GM23248 (cell line): Measurements from ENCODE around the gene PIK3R1. TPM values are rescaled to one million over a fixed set of nuclear protein-coding genes. Genes with fewer than 3 reads are reported as not detected.

Experiments
- DNase-seq: peaks from one replicate; pipeline ENCODE4 v3.0.0-alpha.2; 2015
- H2AFZ ChIP-seq: fragments of 200-600 bp; sonication (generic); 2 replicates; pipeline ENCODE4 v1.6.1; 2016; ENCODE audit warnings: antibody characterized with exemption
- H3F3A ChIP-seq: fragments of 200-600 bp; sonication (generic); 2 replicates; pipeline ENCODE4 v1.6.1; 2016; ENCODE audit warnings: mild to moderate bottlenecking, antibody characterized with exemption, mixed run types; ENCODE audit not compliant: insufficient read depth
- H3K27ac ChIP-seq: fragments of 200-600 bp; sonication (generic); 2 replicates; pipeline ENCODE4 v1.5.1; 2016; ENCODE audit warnings: mild to moderate bottlenecking
- H3K27me3 ChIP-seq: fragments of 200-600 bp; sonication (generic); replicated peaks from 2 replicates; pipeline ENCODE4 v1.6.1; 2016; ENCODE audit warnings: mild to moderate bottlenecking; ENCODE audit not compliant: insufficient read depth
- H3K36me3 ChIP-seq: fragments of 200-600 bp; sonication (generic); 2 replicates; pipeline ENCODE4 v1.6.1; 2016; ENCODE audit warnings: low read depth, mild to moderate bottlenecking
- H3K4me1 ChIP-seq: fragments of 200-600 bp; sonication (generic); 2 replicates; pipeline ENCODE4 v1.6.1; 2016; ENCODE audit warnings: mild to moderate bottlenecking; ENCODE audit not compliant: insufficient read depth
- H3K4me2 ChIP-seq: fragments of 200-600 bp; sonication (generic); one replicate; pipeline ENCODE4 v1.6.1; 2016; ENCODE audit warnings: mild to moderate bottlenecking; ENCODE audit not compliant: unreplicated experiment
- H3K4me3 ChIP-seq: fragments of 200-600 bp; sonication (generic); 2 replicates; pipeline ENCODE4 v1.5.1; 2016; ENCODE audit warnings: mild to moderate bottlenecking
- H3K79me2 ChIP-seq: fragments of 200-600 bp; sonication (generic); 2 replicates; pipeline ENCODE4 v1.6.1; 2016; ENCODE audit warnings: mild to moderate bottlenecking; ENCODE audit not compliant: insufficient read depth
- H3K9ac ChIP-seq: fragments of 200-600 bp; sonication (generic); 2 replicates; pipeline ENCODE4 v1.6.1; 2016; ENCODE audit warnings: mild to moderate bottlenecking
- H3K9me2 ChIP-seq: fragments of 200-600 bp; sonication (generic); 2 replicates; pipeline ENCODE4 v1.6.1; 2016; ENCODE audit warnings: mixed run types, mild to moderate bottlenecking, moderate library complexity; ENCODE audit not compliant: insufficient read depth
- H3K9me3 ChIP-seq: fragments of 200-600 bp; sonication (generic); one replicate; pipeline ENCODE4 v1.6.1; 2017; ENCODE audit warnings: low read depth
- H4K20me1 ChIP-seq: fragments of 200-600 bp; sonication (generic); 2 replicates; pipeline ENCODE4 v1.6.0; 2016; ENCODE audit not compliant: insufficient read depth
- EZH2 ChIP-seq: fragments of 200-600 bp; sonication (generic); IDR thresholded peaks from 2 replicates; pipeline ENCODE4 v1.6.1; 2018; ENCODE audit warnings: antibody characterized with exemption, mild to moderate bottlenecking; ENCODE audit not compliant: insufficient read depth, poor library complexity, severe bottlenecking
- EZH2phosphoT487 ChIP-seq: fragments of 200-600 bp; sonication (generic); IDR thresholded peaks from 2 replicates; pipeline ENCODE4 v1.6.1; 2018; ENCODE audit warnings: antibody characterized with exemption, moderate library complexity, mild to moderate bottlenecking, low read depth; ENCODE audit not compliant: insufficient read depth
- WGBS, 2 experiments: methylation state at CpG; one replicate each; pipeline ENCODE4 v1.1.6; 2015 to 2017; ENCODE audit warnings: low lambda C conversion rate in 2 of 2, low coverage in 1 of 2; ENCODE audit errors: missing lambda C conversion rate in 2 of 2; 5-methylcytosine and 5-hydroxymethylcytosine counted together
- in situ Hi-C: fragments of 300-500 bp; cut with MboI; formaldehyde crosslinking; loops from 2 replicates; pipeline ENCODE4 v1.15.0; 2020
- polyA plus RNA-seq: library from polyadenylated mRNA; unstranded; fragments of >200 nt; fragmentation: Nextera tagmentation; extraction: Ambion mirVana; gene quantifications from 2 replicates; pipeline ENCODE4 v1.2.1, GENCODE V29; 2016
- total RNA-seq: library from RNA; depleted of rRNA; stranded (reverse); fragments of >200 nt; shearing (Covaris generic); gene quantifications from 2 replicates; pipeline ENCODE4 v1.2.3, GENCODE V29; 2014

Gene PIK3R1
- total and polyA plus RNA-seq, 2 experiments from 2014 or later, result 8.4 to 14.4 TPM

DNA sequence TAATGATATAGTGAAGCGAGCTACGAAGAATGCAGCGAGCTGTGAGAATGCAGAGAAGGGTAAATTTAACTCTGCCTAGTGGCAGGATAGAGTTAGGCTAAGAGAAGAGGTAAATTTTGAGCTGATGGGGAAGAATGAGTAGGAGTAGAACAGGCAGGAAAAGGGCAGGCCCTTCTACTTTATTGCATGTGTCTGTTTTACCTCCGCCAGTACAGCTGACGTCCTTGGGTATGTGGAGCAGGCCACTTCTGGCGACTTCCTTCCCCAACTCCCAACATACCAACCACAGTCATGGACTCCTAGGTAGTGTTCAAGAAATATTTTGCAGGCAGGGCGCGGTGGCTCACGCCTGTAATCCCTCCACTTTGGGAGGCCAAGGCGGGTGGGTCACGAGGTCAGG lies 37.9 kb upstream of the PIK3R1 start:
- Histone ChIP-seq H3K4me3 (no peak overlapping the region), H2AFZ (no peak overlapping the region), H3K9ac (no peak overlapping the region), H3K36me3 (no peaks in the 10 kb centered on the region), H3K9me3 (no peaks in the 10 kb centered on the region), H3K4me2 (no peak overlapping the region), H3K9me2 (no peaks in the 10 kb centered on the region), H3K27me3 (no peaks in the 10 kb centered on the region), H3K79me2 (no peaks in the 10 kb centered on the region), H3F3A (no peaks in the 10 kb centered on the region), H3K4me1 (no peaks in the 10 kb centered on the region), H3K27ac (no peak overlapping the region), H4K20me1 (no peaks in the 10 kb centered on the region)
- in situ Hi-C loops, result no loop called here
- 90 to 92% methylated on average over 11 of the region's 11 CpGs for WGBS, 2 experiments
- no peak for TF ChIP-seq EZH2phosphoT487
- no peak for TF ChIP-seq EZH2
- DNase-seq, result no peak

DNA sequence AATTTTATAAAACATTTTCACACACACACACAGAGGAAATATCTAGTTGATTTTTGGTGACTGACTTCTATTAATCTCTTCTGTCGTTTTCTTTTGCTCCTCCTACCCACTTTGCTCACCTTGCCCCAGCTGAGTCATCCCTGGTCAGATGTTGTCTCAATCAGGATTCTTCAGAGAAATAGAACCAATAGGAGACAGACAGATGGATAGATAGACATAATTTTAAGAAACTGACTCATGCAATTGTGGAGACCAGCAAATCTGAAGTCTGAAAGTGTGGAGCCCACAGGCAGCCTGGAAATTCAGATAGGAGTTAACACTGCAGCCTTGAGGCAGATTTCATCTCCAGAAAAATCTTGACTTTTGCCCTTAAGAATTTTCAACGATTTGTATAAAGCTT lies 37.0 kb upstream of the PIK3R1 start:
- Histone ChIP-seq H3K9me3 (no peaks in the 10 kb centered on the region), H3K36me3 (no peaks in the 10 kb centered on the region), H3K27me3 (no peaks in the 10 kb centered on the region), H3K4me2 (no peak overlapping the region), H4K20me1 (no peaks in the 10 kb centered on the region), H3K27ac (no peak overlapping the region), H3F3A (no peaks in the 10 kb centered on the region), H3K4me1 (no peaks in the 10 kb centered on the region), H3K4me3 (no peak overlapping the region), H3K79me2 (no peaks in the 10 kb centered on the region), H3K9me2 (no peaks in the 10 kb centered on the region), H2AFZ (no peak overlapping the region), H3K9ac (no peak overlapping the region)
- in situ Hi-C loops, result no loop called here
- no peak for DNase-seq
- TF ChIP-seq EZH2 (no peak), EZH2phosphoT487 (no peak)
- 30 to 43% methylated on average over 2 of the region's 2 CpGs for WGBS, 2 experiments

DNA sequence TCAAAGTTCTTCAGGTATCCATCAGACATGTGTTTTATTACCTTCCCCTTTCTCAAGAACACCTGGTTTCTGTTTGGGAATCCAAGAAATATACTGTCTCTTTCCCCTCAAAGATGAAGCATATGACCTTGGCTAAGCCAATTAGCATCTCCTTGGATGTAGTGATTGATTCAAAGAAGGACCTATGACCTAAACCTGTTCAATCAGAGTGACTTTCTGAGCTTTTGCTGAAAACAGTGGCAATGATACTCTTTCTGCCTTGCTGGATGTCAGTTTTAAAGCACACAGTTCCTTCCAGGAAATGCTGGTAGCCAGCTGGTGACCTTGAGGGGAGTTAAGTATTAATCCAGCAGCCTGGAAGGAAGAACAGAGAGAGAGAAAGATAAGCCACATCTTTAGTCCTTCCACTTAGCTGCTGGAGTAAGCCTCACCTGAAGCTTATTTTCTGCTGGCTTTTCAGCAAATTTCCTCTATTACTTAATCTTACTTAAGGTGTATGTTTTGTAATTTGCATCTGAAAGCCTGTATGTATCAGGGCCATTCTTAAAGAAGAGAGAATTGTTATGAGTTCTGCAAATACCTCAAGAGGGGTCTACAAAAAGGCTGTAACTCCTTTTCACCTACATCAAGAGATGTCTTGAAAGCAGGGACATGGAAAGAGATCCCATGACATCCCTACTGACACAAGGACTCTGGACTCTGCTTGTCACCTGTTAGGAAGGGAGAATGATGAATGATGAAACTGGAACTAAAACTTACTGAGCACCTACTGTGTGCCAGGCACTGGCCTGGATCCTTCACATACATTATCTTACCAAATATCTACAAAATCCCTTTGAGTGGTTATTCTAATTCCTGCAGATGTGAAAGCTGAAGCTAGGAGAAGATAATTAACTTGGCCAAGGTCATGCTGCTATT lies 35.2 kb upstream of the PIK3R1 start:
- no peak for DNase-seq
- Histone ChIP-seq H3K4me3 (no peak overlapping the region), H3K4me1 (no peaks in the 10 kb centered on the region), H3K4me2 (no peak overlapping the region), H3K27ac (no peak overlapping the region), H3K79me2 (no peaks in the 10 kb centered on the region), H3F3A (no peaks in the 10 kb centered on the region), H2AFZ (no peak overlapping the region), H3K36me3 (no peaks in the 10 kb centered on the region), H3K9me2 (no peaks in the 10 kb centered on the region), H3K9me3 (no peaks in the 10 kb centered on the region), H3K9ac (no peak overlapping the region), H4K20me1 (no peaks in the 10 kb centered on the region), H3K27me3 (no peaks in the 10 kb centered on the region)
- in situ Hi-C loops, result no loop called here
- no peak for TF ChIP-seq EZH2phosphoT487
- no peak for TF ChIP-seq EZH2

DNA sequence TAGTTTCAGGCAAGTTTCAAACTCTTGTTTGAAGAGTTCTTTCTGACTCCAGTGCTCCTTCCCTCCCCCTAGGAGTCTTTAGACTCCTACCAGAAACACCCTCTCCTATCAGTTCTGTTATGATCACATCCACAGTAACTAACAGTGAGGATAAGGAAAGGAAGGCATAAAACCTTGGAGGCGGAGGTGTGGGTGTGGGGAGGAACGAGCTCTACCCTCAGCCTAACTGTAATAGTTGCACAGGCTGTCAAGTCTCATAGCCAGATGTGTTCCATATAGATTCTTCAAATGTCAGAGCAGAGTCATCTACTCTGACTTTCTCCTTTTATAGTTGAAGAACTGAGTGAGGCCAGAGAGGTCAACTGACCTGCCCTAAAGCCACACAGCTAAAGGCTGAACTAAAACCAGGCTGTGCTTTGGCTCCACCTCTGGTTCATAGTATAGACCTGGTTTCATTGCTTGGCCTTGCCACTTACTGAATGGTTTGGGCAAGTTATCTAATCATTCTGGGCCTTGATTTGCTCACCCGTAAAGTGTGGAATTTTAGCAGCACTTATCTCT lies 34.4 kb upstream of the PIK3R1 start:
- Histone ChIP-seq H3K36me3 (no peaks in the 10 kb centered on the region), H3K9ac (no peak overlapping the region), H3K9me2 (no peaks in the 10 kb centered on the region), H3K4me1 (no peaks in the 10 kb centered on the region), H4K20me1 (no peaks in the 10 kb centered on the region), H3K27ac (no peak overlapping the region), H3K9me3 (no peaks in the 10 kb centered on the region), H3F3A (no peaks in the 10 kb centered on the region), H3K27me3 (no peaks in the 10 kb centered on the region), H3K79me2 (no peaks in the 10 kb centered on the region), H2AFZ (no peak overlapping the region), H3K4me2 (no peak overlapping the region), H3K4me3 (no peak overlapping the region)
- no peak for DNase-seq
- in situ Hi-C loops, result no loop called here
- 90 to 92% methylated on average over 3 of the region's 3 CpGs for WGBS, 2 experiments
- TF ChIP-seq EZH2phosphoT487 (no peak), EZH2 (no peak)
